NCI-H2081 (cell line): ENCODE data around the gene SERPINC1.
A peak's percentile ranks its signal among the peaks of the same experiment; 100 is the strongest.
"Not testable (repeated sequence)": the region's sequence is repeated elsewhere in the genome, so short reads cannot be mapped to it uniquely, and the experiment has no call there.

ENCODE experiments used
- DNase-seq, 2 experiments: peaks; one replicate each; lab custom pipeline; 2025; lab: John Stamatoyannopoulos, UW

Gene SERPINC1

DNA sequence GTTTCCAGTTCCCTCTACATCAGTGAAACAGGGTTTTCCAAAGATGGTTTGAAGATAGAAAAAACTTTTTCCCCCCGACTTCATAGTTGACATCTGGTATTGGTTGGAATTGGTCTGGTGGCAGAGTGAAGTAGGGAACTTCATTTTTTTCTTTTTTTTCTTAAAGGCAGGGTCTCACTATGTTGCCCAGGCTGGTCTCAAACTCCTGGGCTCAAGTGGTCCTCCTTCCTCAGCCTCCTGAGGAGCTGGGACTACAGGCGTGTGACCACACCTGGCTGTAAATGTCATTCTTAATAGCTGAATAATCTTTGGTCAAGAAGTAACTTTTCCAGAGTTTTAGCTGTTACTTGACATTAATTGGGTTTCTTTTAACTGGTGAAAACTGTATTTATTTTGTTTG is 27.2 kb downstream of the SERPINC1 start:
- no peak for DNase-seq

DNA sequence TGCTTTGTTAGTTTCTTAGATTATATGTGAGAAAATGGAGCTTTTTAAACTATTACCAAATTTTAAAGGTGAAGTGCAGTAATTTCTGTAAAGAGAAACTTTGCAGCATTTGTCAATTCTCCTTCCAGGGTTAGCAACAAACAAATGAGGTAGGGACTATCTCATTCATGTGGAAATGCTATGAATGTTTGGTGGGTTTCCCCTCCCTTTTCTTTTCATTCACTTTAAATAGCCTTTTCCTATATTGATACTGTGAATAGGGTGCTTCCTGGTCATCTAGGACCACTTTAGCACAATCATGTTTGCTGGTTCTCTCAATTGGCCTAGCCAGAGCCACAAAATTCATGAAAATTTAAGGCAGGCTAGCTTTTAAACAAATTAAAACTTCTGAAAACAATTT is 28.4 kb downstream of the SERPINC1 start:
- DNase-seq = no peak

DNA sequence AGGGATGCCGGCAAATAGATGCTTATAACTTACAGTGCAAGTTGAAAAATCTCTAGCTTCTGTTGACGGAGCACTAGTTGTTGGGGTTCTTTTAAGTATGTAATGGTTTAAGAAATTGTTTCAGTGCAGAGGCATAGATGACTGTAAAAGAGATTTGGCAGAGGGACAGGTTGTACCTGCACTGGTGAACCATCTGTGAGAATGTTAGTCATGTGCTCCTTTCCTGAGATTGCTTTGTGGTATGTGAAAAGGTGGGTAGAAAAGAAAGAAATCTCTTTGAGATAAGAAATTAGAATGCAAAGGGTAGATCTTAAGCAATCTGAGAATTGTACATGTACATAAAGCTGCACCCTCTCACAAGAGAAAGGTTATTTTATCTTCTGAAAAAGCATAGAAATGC is 29.5 kb downstream of the SERPINC1 start:
- no peak for DNase-seq

DNA sequence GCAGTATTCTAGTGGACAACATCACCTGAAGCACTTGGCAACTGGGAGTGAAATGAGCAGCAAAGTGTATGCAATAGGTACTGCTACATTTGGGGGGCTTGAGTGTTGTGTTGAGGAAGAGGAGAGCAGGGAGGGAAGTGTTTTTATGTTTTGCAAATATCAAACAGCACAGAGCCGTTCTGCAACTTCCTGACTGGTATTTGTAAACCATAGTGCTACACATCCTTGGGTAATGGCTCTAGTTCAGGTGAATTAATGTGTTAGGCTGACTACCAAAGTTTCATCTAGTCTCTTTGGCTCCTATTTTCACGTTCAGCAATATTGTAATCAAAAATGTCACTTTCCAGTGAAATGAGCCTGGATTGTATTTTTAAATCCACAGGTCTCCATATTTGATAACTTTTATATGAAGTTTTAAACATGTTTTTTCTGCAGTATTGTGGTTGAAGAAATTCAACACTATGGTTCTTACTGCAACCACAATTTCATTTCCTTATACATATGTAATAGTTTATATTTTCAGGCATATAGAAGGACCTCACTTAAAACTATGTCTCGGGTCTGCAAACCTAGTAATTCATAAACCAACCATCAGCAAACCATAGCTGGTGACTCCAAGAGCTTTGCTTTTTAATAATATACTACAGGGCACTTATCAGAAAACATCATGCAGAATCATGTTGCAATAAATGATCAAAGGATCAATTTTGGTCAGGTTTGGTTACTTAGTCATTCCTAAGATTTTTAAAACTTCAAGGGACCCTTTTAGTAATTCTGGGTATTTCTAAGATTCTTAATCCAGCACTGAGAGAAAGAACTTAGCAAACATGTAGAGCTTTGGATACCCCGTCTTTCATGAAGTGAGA is 30.1 kb downstream of the SERPINC1 start:
- no peak for DNase-seq

DNA sequence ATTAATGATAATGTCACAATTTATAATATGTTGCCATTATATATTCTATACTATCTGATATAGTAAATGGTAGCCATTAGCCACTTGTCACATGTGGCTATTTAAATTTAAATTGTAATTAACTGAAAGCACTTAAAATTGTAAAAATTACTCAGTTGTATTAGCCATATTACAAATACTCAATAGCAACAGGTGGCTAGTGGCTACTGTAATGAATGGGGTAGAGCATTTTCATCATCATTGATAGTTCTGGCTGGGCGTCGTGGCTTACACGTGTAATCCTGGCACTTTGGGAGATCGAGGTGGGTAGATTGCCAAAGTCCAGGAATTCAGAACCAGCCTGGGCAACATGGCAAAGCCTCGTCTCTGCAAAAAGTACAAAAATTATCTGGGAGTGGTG is 32.4 kb downstream of the SERPINC1 start:
- DNase-seq = no peak

DNA sequence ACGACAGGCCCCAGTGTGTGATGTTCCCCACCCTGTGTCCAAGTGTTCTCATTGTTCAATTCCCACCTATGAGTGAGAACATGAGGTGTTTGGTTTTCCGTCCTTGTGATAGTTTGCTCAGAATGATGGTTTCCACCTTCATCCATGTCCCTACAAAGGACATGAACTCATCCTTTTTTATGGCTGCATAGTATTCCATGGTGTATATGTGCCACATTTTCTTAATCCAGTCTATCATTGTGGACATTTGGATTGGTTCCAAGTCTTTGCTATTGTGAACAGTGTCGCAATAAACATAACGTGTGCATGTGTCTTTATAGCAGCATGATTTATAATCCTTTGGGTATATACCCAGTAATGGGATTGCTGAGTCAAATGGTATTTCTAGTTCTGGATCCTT is 36.0 kb downstream of the SERPINC1 start:
- DNase-seq = not testable (repeated sequence)

DNA sequence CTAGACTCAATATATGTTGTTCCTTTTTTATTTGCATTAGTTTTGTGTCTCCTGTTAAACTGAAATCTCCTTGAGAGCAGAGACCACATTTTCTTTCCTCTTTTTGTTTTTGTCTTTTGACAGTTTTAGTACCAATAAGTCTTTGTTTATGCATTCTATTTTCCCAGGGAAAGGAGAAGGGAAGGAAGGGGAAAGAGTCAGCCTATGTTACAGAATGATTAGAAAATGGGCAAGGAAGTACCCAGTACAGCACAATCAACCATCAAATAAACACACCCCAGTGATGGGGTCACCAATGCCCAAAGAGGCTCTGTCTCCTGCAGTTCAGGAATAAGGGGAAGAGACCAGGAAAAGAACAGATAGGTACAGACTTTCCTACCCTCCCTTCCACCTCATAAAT is 38.9 kb downstream of the SERPINC1 start:
- DNase-seq = no peak

DNA sequence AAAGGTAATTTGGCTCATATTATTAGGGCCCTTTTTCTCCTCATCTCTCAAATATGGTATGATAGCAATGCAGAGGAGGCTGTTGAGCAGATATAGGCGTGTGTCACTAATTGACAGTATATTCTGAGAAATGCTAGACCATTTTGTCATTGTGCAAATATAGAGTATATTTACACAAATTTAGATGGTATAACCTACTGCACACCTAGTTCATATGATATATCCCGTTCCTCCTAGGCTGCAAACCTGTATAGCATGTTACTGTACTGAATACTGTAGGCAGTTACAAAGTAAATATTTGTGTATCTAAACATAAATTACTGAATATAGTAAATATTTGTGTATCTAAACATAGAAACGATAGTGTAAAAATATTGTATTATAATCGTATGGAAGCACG is 40.4 kb downstream of the SERPINC1 start:
- DNase-seq = no peak

DNA sequence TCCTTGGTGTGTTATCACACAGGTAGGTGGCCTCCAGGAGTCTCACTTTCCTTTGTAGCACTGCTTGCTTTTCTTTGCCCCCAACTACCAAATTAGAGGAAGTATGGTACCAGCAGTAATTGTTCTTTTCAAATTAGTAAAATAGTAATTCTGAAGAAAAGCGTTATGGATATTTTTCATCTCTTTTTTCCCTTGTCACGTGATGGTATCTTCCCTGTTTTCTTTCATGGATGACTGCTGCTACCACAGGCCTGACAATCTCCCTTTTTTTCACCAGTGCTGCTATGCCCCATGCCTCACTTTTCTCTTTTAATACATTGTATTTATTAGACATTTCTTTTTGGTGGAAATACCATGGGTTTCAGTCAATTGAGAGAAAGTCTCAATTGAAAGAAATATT is 45.6 kb downstream of the SERPINC1 start:
- DNase-seq = no peak

DNA sequence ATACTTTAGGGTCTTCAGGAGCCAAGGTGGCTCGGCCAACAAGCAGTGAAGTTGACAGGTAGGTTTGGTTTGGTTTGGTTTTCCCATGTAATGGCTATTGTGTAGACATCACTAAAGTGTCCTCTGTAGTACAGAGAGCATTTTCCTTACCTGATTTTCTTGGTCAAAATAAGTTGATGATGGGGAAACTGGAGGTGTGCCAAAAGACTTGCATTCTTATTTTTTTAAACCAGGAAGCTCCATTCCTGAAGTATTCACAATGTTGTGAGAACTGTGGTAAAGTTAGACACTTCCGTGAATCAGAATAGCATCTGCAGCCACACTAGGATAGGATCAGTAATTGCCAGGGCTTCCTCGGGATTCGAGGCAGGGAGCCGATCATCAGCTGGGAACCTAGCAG is 46.0 kb downstream of the SERPINC1 start:
- DNase-seq = no peak

DNA sequence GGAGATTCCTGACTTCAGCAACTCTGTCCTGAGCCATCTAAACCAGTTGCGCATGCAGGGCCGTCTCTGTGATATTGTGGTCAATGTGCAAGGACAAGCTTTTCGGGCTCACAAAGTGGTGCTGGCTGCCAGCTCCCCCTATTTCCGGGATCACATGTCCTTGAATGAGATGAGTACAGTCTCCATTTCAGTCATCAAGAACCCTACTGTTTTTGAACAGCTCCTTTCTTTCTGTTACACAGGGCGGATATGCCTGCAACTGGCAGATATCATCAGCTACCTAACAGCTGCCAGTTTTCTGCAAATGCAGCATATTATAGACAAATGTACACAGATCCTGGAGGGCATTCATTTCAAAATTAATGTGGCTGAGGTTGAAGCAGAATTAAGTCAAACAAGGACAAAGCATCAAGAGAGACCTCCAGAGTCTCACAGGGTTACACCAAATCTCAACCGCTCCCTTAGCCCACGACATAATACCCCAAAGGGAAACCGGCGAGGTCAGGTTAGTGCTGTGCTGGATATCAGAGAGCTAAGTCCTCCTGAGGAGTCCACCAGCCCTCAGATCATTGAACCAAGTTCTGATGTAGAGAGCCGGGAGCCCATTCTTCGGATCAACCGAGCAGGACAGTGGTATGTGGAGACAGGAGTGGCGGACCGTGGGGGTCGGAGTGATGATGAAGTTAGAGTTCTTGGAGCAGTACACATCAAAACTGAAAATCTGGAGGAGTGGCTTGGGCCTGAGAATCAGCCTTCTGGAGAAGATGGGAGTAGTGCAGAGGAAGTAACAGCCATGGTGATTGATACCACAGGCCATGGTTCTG is 46.7 kb downstream of the SERPINC1 start:
- peak; percentile 18 to 73 for DNase-seq

DNA sequence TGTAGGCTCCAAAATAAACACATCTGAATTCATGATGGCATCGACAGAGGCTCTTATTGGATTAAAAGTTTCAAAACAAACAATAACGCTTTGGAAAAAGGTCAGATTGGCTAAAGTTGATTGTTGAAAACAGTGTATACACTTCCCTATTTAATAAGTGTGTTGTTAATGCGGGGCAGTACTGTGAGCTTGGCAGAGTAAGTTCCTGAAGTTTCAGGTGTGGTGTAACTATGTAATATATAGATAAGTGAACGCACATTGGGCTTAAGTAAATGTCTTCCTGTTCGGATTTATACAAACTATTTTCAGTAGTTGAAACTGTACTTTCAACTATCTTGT is 48.1 kb downstream of the SERPINC1 start:
- no peak for DNase-seq

DNA sequence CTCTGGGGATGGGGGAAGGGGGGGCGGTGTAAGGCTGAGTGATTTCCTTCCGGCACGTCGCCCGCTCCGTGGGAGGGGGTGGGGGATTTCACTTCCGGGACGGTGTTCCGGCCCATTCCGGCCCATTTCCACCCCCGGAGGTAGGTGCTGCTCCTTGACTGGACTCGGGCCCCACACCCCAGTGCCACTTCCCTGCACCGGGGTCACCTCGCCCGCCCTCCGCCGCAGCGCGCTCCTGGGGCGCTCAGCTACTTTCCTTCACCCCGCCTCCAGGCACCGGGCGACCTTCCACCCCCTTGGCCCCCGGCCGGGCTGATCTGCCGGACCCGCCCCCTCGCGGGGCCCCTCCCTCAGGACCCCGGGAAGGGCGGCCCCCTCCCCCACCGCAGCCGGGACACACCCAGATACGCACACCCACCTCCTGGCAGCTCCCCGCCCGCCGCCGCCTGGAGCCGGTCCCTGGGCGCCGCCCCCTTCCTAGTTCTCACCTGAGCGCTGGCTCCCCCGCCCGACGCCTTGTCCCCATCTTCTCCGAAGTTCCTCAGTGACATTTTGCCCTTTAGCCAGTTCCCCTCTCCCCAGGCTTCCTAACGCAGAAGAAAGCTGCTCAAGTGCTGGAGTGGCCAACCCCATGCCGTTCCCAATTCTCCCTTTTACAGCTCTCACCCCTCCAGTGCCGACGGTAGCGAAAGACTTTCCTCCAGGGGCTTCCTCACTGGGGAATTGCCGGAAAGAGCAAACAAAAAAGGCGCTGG is 48.7 kb downstream of the SERPINC1 start, which contains the start of gene ZBTB37:
Gene ZBTB37, plus strand, starts transcription at position 115 of the 755 bp plus-strand sequence. CDS start 1,846 bp downstream, outside the sequence.
- peak; percentile 84 to 91 for DNase-seq

DNA sequence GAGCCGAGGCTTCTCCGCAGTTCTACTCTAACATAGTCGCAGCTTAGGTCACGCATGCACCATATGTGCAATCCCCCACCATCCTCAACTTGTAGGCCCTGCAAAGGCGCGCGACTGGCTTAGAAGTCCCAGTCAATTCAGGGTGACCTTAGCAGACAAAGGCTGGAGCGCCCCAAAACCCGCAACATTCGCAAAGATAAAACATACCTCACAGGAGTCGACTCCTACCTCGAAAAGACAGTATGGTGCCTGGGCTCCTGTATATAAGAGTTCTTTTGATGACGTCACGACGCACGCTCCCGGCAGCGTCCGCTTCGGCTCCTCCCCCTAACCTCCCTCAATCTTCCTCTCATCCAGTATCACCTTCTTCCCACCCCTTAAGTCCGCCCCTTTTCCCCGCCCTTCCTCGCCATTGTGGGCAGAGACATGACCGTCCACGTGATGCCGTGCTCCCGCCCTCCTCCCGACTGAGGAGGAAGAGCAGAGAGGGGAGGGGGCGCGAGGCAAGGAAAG is 49.3 kb downstream of the SERPINC1 start, which contains the start of gene GAS5:
Gene GAS5, minus strand, starts transcription at position 237 of the 513 bp plus-strand sequence.
- peak; percentile 99 to 100 for DNase-seq

DNA sequence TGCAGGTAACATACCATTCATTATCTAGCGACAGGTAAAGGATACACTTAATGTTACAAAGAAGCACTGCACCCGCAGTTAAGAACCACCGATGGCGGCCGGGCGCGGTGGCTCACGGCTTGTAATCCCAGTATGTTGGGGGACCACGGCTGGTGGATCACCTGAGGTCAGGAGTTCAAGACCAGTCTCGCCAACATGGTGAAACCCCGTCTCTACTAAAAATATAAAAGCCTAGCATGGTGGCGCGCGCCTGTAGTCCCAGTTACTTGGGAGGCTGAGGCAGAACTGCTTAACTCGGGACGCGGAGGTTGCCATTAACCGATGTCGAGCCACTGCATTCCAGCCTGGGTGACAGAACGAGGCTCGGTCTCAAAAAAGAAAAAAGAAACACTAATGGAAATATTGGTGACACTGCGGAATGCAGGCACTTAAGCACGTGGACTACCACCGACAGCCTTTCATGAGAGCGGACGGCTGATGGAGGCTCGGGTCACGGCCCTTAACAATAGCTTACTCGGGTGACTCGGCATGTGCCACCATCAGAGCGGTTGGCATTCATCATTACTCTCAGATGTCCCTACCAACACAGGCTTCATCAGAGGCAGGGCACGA is 49.9 kb downstream of the SERPINC1 start:
- no peak for DNase-seq

DNA sequence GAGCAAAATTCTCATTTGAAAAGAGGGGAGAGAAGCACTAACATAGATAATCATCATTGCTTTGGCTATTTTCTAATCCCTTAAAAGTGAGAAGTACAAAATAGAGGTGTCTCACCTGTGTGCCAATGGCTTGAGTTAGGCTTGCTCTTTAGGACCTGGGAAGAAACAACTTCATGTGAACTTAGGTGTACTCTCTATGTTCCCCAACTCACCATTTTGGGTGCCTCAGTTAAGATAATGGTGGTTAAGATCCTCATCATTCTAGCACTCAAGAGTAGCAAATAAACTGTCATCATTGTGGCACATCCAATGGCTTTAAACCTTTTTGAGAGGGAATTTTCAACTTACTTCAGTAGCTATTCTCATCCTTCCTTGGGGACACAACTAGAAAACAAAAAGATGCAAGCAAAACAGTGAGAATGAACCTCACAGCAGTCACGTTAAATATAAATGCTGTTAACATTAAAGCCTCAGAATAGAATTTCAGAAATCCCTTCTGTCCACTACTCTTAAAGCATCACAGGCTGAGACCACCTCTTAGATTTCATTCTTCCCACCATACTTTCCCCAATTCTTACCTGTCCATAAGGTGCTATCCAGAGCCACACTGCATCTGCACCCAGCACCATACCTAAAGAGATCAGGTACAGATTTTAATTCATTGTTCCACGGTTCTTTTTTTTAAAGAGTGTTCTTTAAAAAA is 50.6 kb downstream of the SERPINC1 start:
- DNase-seq = no peak

DNA sequence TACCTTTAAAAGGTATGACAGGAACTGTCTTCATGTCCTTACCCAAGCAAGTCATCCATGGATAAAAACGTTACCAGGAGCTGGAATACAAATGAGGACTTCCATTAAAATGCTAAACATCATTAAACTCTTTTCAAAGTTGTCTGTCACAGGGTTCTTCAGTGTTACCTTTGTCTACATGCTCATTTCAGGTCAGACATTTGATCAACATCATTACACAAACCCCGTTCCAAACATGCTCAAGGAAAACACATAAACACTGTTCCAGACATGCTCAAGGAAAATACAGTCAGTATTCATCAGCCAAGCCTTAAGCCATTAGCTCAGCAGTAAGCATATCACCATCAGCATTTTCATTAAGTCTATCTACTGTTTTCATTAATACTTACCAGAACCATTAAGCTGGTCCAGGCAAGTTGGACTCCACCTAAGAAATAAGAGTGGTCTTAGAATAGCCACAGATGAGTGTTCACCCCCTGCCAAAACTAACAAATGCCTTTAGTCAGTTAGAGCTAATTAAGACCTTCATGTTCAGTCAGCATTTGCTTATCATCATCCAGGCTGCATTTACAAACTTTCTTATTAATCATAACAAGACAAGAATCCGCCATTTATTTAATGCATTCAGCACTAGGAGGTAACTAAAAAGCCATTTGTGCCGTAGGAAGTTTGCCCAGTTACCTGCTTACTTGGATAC is 51.5 kb downstream of the SERPINC1 start:
- no peak for DNase-seq

DNA sequence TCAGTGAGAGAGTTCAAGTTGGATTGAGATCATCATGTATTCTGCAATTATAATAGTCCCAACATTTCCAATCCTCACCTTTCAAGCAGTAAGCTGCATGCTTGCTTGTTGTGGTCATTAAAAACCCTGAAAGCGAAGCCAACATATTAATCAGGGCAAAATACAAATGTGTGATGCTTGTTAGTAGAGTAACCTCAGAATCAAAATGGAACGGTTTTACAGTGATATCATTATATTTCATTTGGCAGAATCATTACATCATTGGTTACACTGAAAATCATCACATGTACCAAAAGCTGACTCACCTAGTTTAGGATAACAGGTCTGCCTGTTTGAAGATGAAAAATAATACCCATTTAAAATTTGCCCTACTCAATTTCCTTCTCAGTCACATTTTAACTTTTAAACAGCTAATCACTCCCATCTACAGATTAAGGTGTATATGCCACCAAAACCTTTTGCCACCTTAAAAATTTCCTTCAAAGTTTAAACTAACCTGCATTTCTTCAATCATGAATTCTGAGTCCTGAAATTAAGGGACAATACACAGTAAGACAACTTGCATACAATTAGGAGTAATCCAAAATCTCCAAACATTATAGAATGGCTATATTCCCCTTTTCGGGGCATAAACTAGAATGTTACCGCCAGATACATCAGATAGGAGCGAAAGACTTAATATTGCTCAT is 52.8 kb downstream of the SERPINC1 start:
- no peak for DNase-seq

DNA sequence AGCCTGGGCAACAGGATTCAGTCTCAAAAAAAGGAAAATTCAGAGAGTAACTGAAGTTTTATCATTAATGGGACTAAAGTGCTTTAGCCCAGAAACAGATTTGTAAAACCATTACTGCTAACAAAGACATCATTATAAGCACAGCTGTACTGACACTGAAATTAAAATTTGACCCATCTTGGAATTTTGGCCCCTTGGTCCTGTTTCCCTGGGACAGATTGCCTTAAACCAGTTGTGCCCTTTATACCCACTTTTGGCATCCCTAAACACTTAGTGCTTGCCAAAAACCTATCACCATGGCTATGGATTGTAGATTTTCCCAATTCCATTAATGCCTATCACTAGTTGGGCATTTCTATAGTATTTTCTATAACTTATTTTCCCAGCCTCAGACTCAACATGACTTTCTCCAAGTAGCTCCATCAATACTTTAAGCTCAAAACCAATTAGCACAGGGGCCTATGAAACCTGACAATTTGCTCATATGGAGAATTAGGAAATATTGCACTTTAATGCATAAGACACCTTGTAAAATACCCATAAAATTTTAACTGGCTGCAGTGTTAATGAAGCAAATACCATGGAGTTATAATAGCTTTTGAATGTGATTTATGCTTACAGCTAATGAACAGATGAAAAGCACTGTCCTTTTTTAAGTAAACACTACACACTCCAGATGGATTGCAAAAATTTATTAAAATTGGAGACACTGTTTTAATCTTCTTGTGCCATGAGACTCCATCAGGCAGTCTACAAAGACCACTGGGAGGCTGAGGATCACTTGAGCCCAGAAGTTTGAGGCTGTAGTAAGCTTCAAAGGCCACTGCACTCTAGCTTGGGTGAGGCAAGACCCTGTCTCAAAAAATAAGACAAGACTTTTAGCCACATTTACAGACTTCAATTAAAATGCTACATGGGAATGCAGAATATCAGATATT is 53.6 kb downstream of the SERPINC1 start:
- DNase-seq = no peak
